Lower leg skin (tissue), 4 donors: ENCODE measurements around the gene FAM110A. TPM values are rescaled to one million over a fixed set of nuclear protein-coding genes. Genes with fewer than 3 reads are reported as not detected.
A peak's percentile ranks its signal among the peaks of the same experiment; 100 is the strongest.

ENCODE experiments used
- DNase-seq, 2 donors: peaks; one replicate each; pipeline ENCODE4 v3.0.0-alpha.2; 2019; ENCODE audit warnings: low spot score in 2 of 2
- H3K4me3 ChIP-seq: fragments of 200-600 bp; sonication (generic); 2 replicates; pipeline ENCODE4 v1.5.1; 2017; ENCODE audit warnings: mild to moderate bottlenecking, low read depth; ENCODE audit not compliant: poor library complexity, severe bottlenecking
- POLR2A ChIP-seq, 2 donors: fragments of 450-650 bp; IDR thresholded peaks; one replicate each; pipeline ENCODE4 v1.6.1; 2016 to 2017; ENCODE audit warnings: antibody characterized with exemption in 2 of 2, mild to moderate bottlenecking in 1 of 2, moderate library complexity in 1 of 2
- WGBS, 2 donors: methylation state at CpG; one replicate each; pipeline ENCODE4 v1.1.5; 2018; 5-methylcytosine and 5-hydroxymethylcytosine counted together
- intact Hi-C: fragments of 100-400 bp; cut with DNase I; formaldehyde crosslinking; loops from one replicate; pipeline ENCODE4 v1.15.0; 2023; ENCODE audit warnings: low total_unique reads
- total RNA-seq, 4 donors: library from RNA; depleted of rRNA; stranded (reverse); fragments of >200 nt; gene quantifications; one replicate each; pipeline ENCODE4 v1.1.0, GENCODE V29; 2016
- TF ChIP-seq, protein P1 (sequence below), 3 donors: fragments of 450-650 bp; IDR thresholded peaks; one replicate each; pipeline ENCODE4 v1.5.1; 2016; ENCODE audit warnings: antibody characterized with exemption in 3 of 3, mild to moderate bottlenecking in 3 of 3, moderate library complexity in 2 of 3

The FAM110A gene
- total RNA-seq, 4 donors from 2014 or later = 66.3 to 107 (median 82.5) TPM

DNA sequence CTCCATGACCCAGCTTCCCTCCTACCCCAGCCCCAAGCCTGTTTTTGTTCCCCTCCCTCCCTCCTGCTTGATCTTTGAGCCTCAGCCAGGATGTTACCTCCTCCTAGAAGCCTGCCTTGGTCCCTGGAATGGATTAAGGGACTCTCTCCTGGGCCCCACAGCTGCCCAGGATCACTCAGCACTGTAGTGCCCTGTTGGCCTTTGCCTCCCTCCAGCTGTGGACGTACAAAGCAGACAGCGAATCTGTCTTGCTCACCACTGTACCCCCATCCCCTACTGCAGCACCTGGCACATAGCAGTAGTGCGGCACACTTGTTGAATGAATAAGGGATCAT lies 11.8 kb upstream of the FAM110A start:
- no peak overlapping the region for H3K4me3 ChIP-seq
- intact Hi-C loops = loop anchor here (5.0 kb wide), 1 partner anchor 366 kb away; no protein-coding TSS in a partner anchor
- TF ChIP-seq, protein P1, sequence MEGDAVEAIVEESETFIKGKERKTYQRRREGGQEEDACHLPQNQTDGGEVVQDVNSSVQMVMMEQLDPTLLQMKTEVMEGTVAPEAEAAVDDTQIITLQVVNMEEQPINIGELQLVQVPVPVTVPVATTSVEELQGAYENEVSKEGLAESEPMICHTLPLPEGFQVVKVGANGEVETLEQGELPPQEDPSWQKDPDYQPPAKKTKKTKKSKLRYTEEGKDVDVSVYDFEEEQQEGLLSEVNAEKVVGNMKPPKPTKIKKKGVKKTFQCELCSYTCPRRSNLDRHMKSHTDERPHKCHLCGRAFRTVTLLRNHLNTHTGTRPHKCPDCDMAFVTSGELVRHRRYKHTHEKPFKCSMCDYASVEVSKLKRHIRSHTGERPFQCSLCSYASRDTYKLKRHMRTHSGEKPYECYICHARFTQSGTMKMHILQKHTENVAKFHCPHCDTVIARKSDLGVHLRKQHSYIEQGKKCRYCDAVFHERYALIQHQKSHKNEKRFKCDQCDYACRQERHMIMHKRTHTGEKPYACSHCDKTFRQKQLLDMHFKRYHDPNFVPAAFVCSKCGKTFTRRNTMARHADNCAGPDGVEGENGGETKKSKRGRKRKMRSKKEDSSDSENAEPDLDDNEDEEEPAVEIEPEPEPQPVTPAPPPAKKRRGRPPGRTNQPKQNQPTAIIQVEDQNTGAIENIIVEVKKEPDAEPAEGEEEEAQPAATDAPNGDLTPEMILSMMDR (IDR thresholded peaks at IDR 0.05) = no peak
- TF ChIP-seq POLR2A (IDR thresholded peaks at IDR 0.05) = no peak
- 79 to 94% methylated on average over 3 of the region's 3 CpGs for WGBS, 2 donors
- DNase-seq = peak in 1 of 2 donors; percentile 56

DNA sequence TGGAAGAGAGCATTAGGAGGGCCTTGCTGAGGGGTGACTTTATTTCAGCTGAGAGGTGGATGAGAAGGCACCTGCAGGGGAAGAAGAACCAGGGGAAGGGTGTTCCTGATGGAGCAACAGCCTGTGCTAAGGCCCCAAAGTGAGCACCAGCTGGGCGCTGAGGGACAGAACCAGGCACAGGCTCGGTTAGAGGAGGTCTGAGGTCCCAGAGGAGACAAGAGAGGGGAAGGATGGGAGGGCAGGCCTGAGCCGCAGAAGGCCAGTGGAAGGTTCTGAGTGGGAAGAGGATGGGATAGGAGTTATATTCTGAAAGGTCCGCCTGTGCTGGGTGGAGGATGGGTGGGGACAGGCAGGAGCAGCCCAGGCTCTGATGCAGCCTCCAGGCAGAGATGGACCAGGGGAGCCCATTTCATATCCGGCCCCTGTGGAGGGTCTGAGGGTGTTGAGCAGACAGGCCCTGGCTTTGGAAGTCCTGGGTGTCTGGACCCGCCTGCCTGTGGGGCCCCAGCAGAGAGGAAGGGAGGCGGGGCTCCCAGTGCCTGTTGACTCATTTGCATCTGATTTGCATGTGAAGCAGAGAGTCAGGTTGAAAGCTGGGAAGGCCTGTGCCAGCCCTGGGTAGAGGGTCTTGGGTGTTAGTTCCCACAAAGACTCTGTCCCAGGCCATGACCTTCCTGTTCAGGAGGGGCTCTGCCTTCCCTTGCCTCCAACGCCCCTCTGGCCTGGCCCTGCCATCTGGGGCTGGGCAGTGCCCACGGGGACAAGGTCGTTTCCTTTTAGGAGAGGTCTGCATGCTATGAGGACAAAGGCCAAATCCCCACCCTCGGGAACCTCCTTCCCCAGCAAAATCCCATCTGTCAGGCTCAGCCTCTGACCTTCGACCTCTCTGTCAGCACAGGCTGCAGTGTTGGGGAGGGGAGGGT lies 10.6 kb upstream of the FAM110A start:
- intact Hi-C loops = loop anchor here (5.0 kb wide), 1 partner anchor 364 kb away; no protein-coding TSS in a partner anchor
- DNase-seq = peak in 1 of 2 donors; percentile 64
- 83 to 88% methylated on average over 10 to 11 of the region's 12 CpGs for WGBS, 2 donors
- TF ChIP-seq, protein P1 (IDR thresholded peaks at IDR 0.05) = no peak
- TF ChIP-seq POLR2A (IDR thresholded peaks at IDR 0.05) = no peak
- no peak overlapping the region for H3K4me3 ChIP-seq

DNA sequence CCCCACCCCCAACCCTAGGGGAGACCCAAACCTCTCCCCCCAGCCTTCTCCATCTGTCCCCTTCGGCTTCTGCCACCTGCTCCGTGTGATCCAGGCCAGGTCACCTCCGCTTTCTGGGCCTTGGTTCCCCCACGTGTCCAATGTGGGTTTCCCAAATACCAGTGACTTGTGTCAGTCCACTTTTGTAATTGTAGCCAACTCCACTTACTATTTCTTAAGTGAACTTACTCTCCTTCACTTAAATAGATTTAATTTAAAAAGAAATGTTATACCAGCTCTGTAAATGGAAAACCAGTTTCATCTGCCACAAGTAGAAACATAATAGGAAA lies 10.0 kb upstream of the FAM110A start:
- intact Hi-C loops = loop anchor here (5.0 kb wide), 1 partner anchor 364 kb away; no protein-coding TSS in a partner anchor
- H3K4me3 ChIP-seq = no peak overlapping the region
- WGBS, 2 donors = 91 to 93% methylated on average over 4 of the region's 4 CpGs
- no peak for DNase-seq
- TF ChIP-seq POLR2A (IDR thresholded peaks at IDR 0.05) = no peak
- TF ChIP-seq, protein P1 (IDR thresholded peaks at IDR 0.05) = no peak

DNA sequence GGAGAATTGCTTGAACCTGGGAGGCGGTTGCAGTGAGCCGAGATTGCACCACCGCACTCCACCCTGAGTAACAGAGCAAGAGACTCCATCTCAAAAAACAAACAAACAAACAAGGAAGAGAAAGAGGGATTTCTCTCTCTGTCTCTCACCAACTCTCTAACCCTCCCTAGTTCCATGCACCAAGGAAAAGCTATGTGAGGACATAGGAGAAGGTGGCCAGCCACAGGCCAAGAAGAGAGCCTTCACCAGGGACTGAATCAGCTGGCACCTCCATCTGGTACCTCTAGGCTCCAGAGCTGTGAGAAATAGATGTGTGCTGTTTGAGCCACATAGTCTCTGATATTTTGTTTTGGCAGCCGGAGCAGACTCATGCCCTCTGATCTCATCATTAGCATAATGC lies 9.0 kb upstream of the FAM110A start:
- WGBS, 2 donors = 93 to 95% methylated on average over 4 of the region's 4 CpGs
- DNase-seq = peak in 1 of 2 donors; percentile 18
- TF ChIP-seq POLR2A (IDR thresholded peaks at IDR 0.05) = no peak
- TF ChIP-seq, protein P1 (IDR thresholded peaks at IDR 0.05) = no peak
- no peak overlapping the region for H3K4me3 ChIP-seq
- intact Hi-C loops = loop anchor here (5.0 kb wide), 1 partner anchor 363 kb away; no protein-coding TSS in a partner anchor

DNA sequence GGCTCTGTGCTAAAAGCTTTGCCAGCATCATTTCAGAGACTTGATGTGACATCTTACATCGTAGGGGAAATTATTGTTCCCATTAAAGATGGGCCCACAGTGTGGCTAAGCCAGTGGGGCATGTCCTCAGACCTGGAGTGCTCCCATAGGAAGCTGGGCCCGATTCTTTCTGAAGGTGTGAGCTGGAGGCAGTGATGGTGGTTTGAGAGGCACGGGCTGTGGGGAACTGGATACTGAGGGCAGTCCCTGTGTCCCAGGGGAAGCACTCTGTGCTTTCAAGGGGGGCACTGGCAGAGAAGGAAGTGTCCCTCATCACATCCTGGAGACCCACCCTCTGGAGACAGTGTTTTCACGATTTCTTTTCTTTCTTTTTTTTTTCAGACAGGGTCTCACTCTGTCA lies 8.6 kb upstream of the FAM110A start:
- peak in 1 of 2 donors; percentile 34 for DNase-seq
- TF ChIP-seq, protein P1 (IDR thresholded peaks at IDR 0.05) = no peak
- TF ChIP-seq POLR2A (IDR thresholded peaks at IDR 0.05) = no peak
- no peak overlapping the region for H3K4me3 ChIP-seq
- intact Hi-C loops = loop anchor here (5.0 kb wide), 1 partner anchor 362 kb away; no protein-coding TSS in a partner anchor
- WGBS, 2 donors = 79 to 90% methylated on average over 4 of the region's 4 CpGs
